OCI-LY7 (cell line): ENCODE data around the gene ZSWIM3. TPM values are rescaled to one million over a fixed set of nuclear protein-coding genes. Genes with fewer than 3 reads are reported as not detected.

Experiments used
- BruUV-seq: library from RNA; stranded (reverse); fragments of 400-500 nt; replicated peaks from 2 replicates; lab custom pipeline; 2021; lab: Mats Ljungman, UMichigan
- CTCF ChIA-PET: fragments of 300-600 bp; sonication (Branson Sonifier 250); formaldehyde crosslinking; loops from one replicate; lab custom pipeline; 2022; ENCODE audit warnings: antibody characterized with exemption; ENCODE audit not compliant: unreplicated experiment; lab: Charles Lee
- POLR2A ChIA-PET: fragments of 300-600 bp; sonication (Branson Sonifier 250); formaldehyde crosslinking; loops from one replicate; lab custom pipeline; 2022; ENCODE audit warnings: antibody characterized with exemption; lab: Charles Lee
- DNase-seq: peaks from one replicate; pipeline ENCODE4 v3.0.0-alpha.2; 2015; ENCODE audit warnings: low spot score
- H2AFZ ChIP-seq: fragments of 200-600 bp; sonication (generic), shearing (Covaris generic); 2 replicates; pipeline ENCODE4 v1.6.1; 2014; ENCODE audit warnings: mild to moderate bottlenecking, antibody characterized with exemption, low read length, moderate library complexity
- H3K27ac ChIP-seq: fragments of 200-600 bp; sonication (generic); 2 replicates; pipeline ENCODE4 v1.5.1; 2014; ENCODE audit warnings: mixed run types, low read depth, mild to moderate bottlenecking, moderate library complexity, low read length, inconsistent platforms; ENCODE audit not compliant: poor library complexity, severe bottlenecking
- H3K36me3 ChIP-seq: fragments of 200-600 bp; sonication (generic); 2 replicates; pipeline ENCODE4 v1.6.1; 2014; ENCODE audit warnings: mild to moderate bottlenecking, antibody characterized with exemption, low read length, moderate library complexity, mixed read lengths; ENCODE audit not compliant: insufficient read depth
- H3K4me1 ChIP-seq: fragments of 200-600 bp; sonication (generic); 2 replicates; pipeline ENCODE4 v1.5.1; 2014; ENCODE audit warnings: mild to moderate bottlenecking, low read length; ENCODE audit not compliant: insufficient read depth, poor library complexity, severe bottlenecking
- H3K4me2 ChIP-seq: fragments of 200-600 bp; sonication (generic); 2 replicates; pipeline ENCODE4 v1.6.1; 2014; ENCODE audit warnings: mild to moderate bottlenecking, low read length
- H3K4me3 ChIP-seq: fragments of 200-600 bp; sonication (generic); 2 replicates; pipeline ENCODE4 v1.5.1; 2014; ENCODE audit warnings: mild to moderate bottlenecking, low read depth, low read length; ENCODE audit not compliant: poor library complexity, severe bottlenecking
- H3K79me2 ChIP-seq: fragments of 200-600 bp; sonication (generic); 2 replicates; pipeline ENCODE4 v1.6.1; 2016; ENCODE audit warnings: low read depth, mild to moderate bottlenecking, low read length, moderate library complexity, mixed read lengths; ENCODE audit not compliant: insufficient read depth
- H3K9me2 ChIP-seq: fragments of 200-600 bp; sonication (generic); 2 replicates; pipeline ENCODE4 v1.6.1; 2016; ENCODE audit warnings: mild to moderate bottlenecking, low read length, mixed read lengths; ENCODE audit not compliant: insufficient read depth
- H3K9me3 ChIP-seq: fragments of 200-600 bp; sonication (generic); 2 replicates; pipeline ENCODE4 v1.6.1; 2014; ENCODE audit warnings: mild to moderate bottlenecking, mixed run types, low read length, mixed read lengths
- H4K20me1 ChIP-seq: fragments of 200-600 bp; sonication (generic); 2 replicates; pipeline ENCODE4 v1.6.1; 2014; ENCODE audit warnings: mild to moderate bottlenecking, antibody characterized with exemption, low read length, moderate library complexity, mixed read lengths; ENCODE audit not compliant: insufficient read depth
- EZH2phosphoT487 ChIP-seq: fragments of 200-600 bp; sonication (generic); IDR thresholded peaks from 2 replicates; pipeline ENCODE4 v1.6.1; 2018; ENCODE audit warnings: low read depth, borderline replicate concordance, mild to moderate bottlenecking, mixed run types, antibody characterized with exemption, low read length, moderate library complexity, mixed read lengths
- intact Hi-C: fragments of 100-400 bp; cut with micrococcal nuclease; formaldehyde crosslinking; loops from one replicate; pipeline ENCODE4 v1.10.0; 2022; ENCODE audit not compliant: unreplicated experiment
- total RNA-seq, 2 experiments: library from RNA; depleted of rRNA in 1 of 2; stranded (reverse); fragments of >200 nt in 1 of 2; shearing (Covaris generic) in 1 of 2; gene quantifications; 2 replicates each; pipeline ENCODE4 v1.2.3, GENCODE V29; 2014 to 2022
- TF ChIP-seq, protein P1 (sequence below): fragments of 200-600 bp; sonication (generic); conservative IDR thresholded peaks from 2 replicates; pipeline ENCODE4 v1.5.1; 2014; ENCODE audit warnings: mild to moderate bottlenecking, antibody characterized with exemption, low read length, moderate library complexity, mixed read lengths

The ZSWIM3 gene
- total RNA-seq, 2 experiments from 2014 or later = 5.7 to 6.0 TPM

DNA sequence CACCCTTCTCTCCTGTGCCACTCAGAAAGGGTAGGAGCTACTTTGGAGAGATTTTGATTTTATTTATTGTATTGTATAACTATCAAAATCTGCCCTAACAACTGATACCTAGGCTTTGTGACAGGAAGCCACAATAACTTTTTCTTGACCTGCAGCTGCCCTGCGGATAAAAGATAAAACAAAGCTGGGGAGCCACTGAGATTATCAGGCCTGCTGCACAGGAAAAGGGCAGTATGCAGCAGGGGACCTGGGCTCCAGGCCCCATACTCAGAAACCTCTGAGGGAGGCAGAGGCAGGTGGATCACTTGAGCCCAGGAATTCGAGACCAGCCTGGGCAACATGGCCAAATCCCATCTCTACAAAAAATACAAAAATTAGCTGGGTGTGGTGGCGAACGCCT is 24.8 kb upstream of the ZSWIM3 start:
- Histone ChIP-seq H3K9me2 (no peaks in the 10 kb centered on the region), H3K79me2 (no peaks in the 10 kb centered on the region), H3K36me3 (no peaks in the 10 kb centered on the region), H3K27ac (no peak overlapping the region), H3K9me3 (no peaks in the 10 kb centered on the region), H3K4me1 (peaks cover 7% of the 10 kb centered on the region), H4K20me1 (no peaks in the 10 kb centered on the region), H2AFZ (no peak overlapping the region), H3K4me3 (no peak overlapping the region), H3K4me2 (no peak overlapping the region)
- ChIA-PET POLR2A (interaction anchor here (0.9 to 2.1 kb wide), 3 partner anchors 10 to 12 kb away, joined by 4 to 8 read pairs (median 4); no protein-coding TSS in a partner anchor), CTCF (no interaction called here)
- no peak for DNase-seq
- intact Hi-C loops = no loop called here
- no TSS peak for BruUV-seq
- TF ChIP-seq, protein P1, sequence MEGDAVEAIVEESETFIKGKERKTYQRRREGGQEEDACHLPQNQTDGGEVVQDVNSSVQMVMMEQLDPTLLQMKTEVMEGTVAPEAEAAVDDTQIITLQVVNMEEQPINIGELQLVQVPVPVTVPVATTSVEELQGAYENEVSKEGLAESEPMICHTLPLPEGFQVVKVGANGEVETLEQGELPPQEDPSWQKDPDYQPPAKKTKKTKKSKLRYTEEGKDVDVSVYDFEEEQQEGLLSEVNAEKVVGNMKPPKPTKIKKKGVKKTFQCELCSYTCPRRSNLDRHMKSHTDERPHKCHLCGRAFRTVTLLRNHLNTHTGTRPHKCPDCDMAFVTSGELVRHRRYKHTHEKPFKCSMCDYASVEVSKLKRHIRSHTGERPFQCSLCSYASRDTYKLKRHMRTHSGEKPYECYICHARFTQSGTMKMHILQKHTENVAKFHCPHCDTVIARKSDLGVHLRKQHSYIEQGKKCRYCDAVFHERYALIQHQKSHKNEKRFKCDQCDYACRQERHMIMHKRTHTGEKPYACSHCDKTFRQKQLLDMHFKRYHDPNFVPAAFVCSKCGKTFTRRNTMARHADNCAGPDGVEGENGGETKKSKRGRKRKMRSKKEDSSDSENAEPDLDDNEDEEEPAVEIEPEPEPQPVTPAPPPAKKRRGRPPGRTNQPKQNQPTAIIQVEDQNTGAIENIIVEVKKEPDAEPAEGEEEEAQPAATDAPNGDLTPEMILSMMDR = no peak
- TF ChIP-seq EZH2phosphoT487 = no peak

DNA sequence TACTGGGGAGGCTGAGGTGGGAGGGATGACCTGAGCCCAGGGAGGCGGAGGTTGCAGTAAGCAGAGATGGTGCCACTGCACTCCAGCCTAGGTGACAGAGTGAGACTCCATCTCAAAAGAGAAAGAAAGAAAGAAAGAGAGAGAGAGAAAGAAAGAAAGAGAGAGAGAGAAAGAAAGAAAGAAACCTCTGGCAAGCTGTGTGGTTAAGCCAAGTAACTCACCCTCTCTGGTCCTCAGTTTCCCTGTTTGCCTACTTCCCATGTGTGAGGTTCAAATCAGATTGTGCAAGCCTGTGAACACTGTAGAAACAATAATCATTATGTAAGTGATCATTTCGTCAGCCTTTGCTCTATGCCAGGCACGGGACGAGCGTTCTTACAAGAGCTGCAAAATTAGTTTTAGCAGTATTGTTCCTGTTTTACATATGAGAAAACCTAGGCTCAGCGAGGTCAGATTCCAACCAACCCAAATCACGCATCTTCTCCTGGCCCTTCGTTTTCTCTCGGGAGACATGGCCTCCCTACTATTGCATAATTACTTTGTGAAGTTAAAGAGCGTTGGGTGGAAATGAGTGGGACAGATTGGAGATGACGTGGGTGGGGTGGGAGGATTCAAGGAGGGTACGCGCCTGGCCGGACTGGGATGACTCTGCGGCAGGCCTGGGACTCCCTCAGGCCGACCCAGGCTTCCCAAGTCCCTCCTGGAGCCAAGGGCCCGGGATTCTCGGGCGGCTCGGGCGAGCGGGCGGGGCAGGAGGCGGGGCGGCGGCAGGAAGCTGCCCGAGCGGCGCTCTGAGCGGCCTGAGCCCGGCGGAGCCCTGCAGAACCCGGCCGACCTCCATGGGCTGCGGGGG is 24.2 kb upstream of the ZSWIM3 start, which contains the start of gene SNX21:
TSS of gene SNX21 (plus strand) at position 770 of the 853 bp plus-strand sequence. CDS start 121 bp downstream, outside the sequence.
- H3K9me3 ChIP-seq = no peaks in the 10 kb centered on the region
- no peaks in the 10 kb centered on the region for H3K79me2 ChIP-seq
- intact Hi-C loops = no loop called here
- BruUV-seq = no TSS peak
- peak within 1 kb of the TSS; percentile 60 for H2AFZ ChIP-seq
- no peak for DNase-seq
- no peaks in the 10 kb centered on the region for H4K20me1 ChIP-seq
- H3K9me2 ChIP-seq = no peaks in the 10 kb centered on the region
- H3K4me1 ChIP-seq = peaks cover 7% of the 10 kb centered on the region
- peak within 1 kb of the TSS; percentile 72 for H3K4me2 ChIP-seq
- CTCF ChIA-PET = no interaction called here
- no peak for TF ChIP-seq EZH2phosphoT487
- TF ChIP-seq, protein P1 = no peak
- peak within 1 kb of the TSS; percentile 60 for H3K4me3 ChIP-seq
- POLR2A ChIA-PET = interaction anchor here (0.9 to 2.1 kb wide), 3 partner anchors 9 to 11 kb away, joined by 4 to 8 read pairs (median 4); no protein-coding TSS in a partner anchor
- H3K36me3 ChIP-seq = no peaks in the 10 kb centered on the region
- H3K27ac ChIP-seq = no peak within 1 kb of the TSS
